HepG2 (cell line): ENCODE results near the gene CLDN19. TPM values are rescaled to one million over a fixed set of nuclear protein-coding genes. Genes with fewer than 3 reads are reported as not detected.
A peak's percentile ranks its signal among the peaks of the same experiment; 100 is the strongest.

Source experiments
- ATAC-seq: fragments of 200-7000 bp; cut with Tn5 transposase; 3 replicates; pipeline ENCODE4 v1.9.1; 2020; ENCODE audit warnings: mild to moderate bottlenecking, moderate library complexity
- BruUV-seq: library from RNA; stranded (reverse); fragments of 400-500 nt; replicated peaks from 2 replicates; lab custom pipeline; 2021; lab: Mats Ljungman, UMichigan
- CTCF ChIA-PET: fragments of 300-600 bp; formaldehyde crosslinking; extraction: SDS; loops from one replicate; lab custom pipeline; 2021; ENCODE audit warnings: low total read pairs, inconsistent platforms, low intra/inter-chr PET ratio; lab: Yijun Ruan, JAX
- POLR2A ChIA-PET: fragments of 350-600 bp; sonication (Branson Sonifier 250); formaldehyde crosslinking; loops from one replicate; lab custom pipeline; 2020; ENCODE audit warnings: antibody characterized with exemption, inconsistent platforms; lab: Yijun Ruan, JAX
- DNase-seq: peaks from one replicate; pipeline ENCODE4 v3.0.0-alpha.2; 2015; ENCODE audit warnings: low spot score
- FAIRE-seq: peaks from 3 replicates; lab custom pipeline; 2011; peaks lifted over from hg19 to GRCh38; lab: Jason Lieb, UNC
- H2AFZ ChIP-seq: one replicate; pipeline ENCODE4 v1.6.1; 2011; ENCODE audit warnings: low read length, inconsistent platforms
- H3K27ac ChIP-seq: fragments of 300-600 bp; 3 replicates; pipeline ENCODE4 v1.8.0; 2011; ENCODE audit warnings: mixed run types, mild to moderate bottlenecking, mixed read lengths, low read length, inconsistent platforms; ENCODE audit not compliant: insufficient read depth; ENCODE audit errors: extremely low read length
- H3K27me3 ChIP-seq, 2 experiments: fragments of 200-600 bp in 1 of 2; 2 replicates in 1 of 2; 3 replicates in 1 of 2; pipeline versions ENCODE4 v1.6.0 to v1.8.0; 2011; ENCODE audit warnings: low read length in 2 of 2, mild to moderate bottlenecking in 2 of 2, moderate library complexity in 2 of 2, inconsistent platforms in 1 of 2; ENCODE audit not compliant: insufficient read depth in 2 of 2, control insufficient read depth in 1 of 2
- H3K36me3 ChIP-seq, 2 experiments: fragments of 200-600 bp in 1 of 2; replicated peaks in 1 of 2; 2 replicates in 1 of 2; 3 replicates in 1 of 2; pipeline versions ENCODE4 v1.5.1 to v1.8.0; 2011; ENCODE audit warnings: low read length in 2 of 2, inconsistent platforms in 1 of 2; ENCODE audit not compliant: insufficient read depth in 2 of 2, control insufficient read depth in 1 of 2
- H3K4me1 ChIP-seq: 2 replicates; pipeline ENCODE4 v1.5.1; 2012; ENCODE audit warnings: low read length, inconsistent platforms; ENCODE audit not compliant: insufficient read depth
- H3K4me2 ChIP-seq: 2 replicates; pipeline ENCODE4 v1.6.0; 2011; ENCODE audit warnings: low read depth, low read length, inconsistent platforms
- H3K4me3 ChIP-seq, 3 experiments: fragments of 200-600 bp in 1 of 3; sonication (generic), shearing (Covaris generic) in 1 of 3; replicated peaks in 1 of 3; 2 replicates each; pipeline ENCODE4 v1.5.1; 2011 to 2016; ENCODE audit warnings: low read length in 3 of 3, inconsistent platforms in 2 of 3, low read depth in 2 of 3, mild to moderate bottlenecking in 2 of 3, control low read depth in 1 of 3, mixed read lengths in 1 of 3; ENCODE audit not compliant: insufficient read depth in 1 of 3
- H3K79me2 ChIP-seq: one replicate; pipeline ENCODE4 v1.6.1; 2011; ENCODE audit warnings: low read length, inconsistent platforms; ENCODE audit not compliant: insufficient read depth
- H3K9ac ChIP-seq: 2 replicates; pipeline ENCODE4 v1.6.0; 2011; ENCODE audit warnings: mild to moderate bottlenecking, low read depth, low read length, inconsistent platforms; ENCODE audit not compliant: insufficient read depth
- H3K9me3 ChIP-seq: 2 replicates; pipeline ENCODE4 v1.5.1; 2012; ENCODE audit warnings: mild to moderate bottlenecking, low read length
- H4K20me1 ChIP-seq: 2 replicates; pipeline ENCODE4 v1.6.0; 2011; ENCODE audit warnings: inconsistent platforms, mild to moderate bottlenecking, low read length, moderate library complexity; ENCODE audit not compliant: insufficient read depth
- BHLHE40 ChIP-seq: IDR thresholded peaks from 2 replicates; pipeline ENCODE4 v1.6.1; 2011; ENCODE audit warnings: low read length, improper control_type of control experiment
- GMEB2 ChIP-seq: IDR thresholded peaks from 2 replicates; pipeline ENCODE4 v1.6.1; 2016; ENCODE audit warnings: missing biosample characterization, missing genetic modification reagents, low read depth
- HBP1 ChIP-seq: IDR thresholded peaks from 2 replicates; pipeline ENCODE4 v1.6.1; 2016; ENCODE audit warnings: low read depth, control low read depth
- MED1 ChIP-seq: sonication (generic); formaldehyde crosslinking; IDR thresholded peaks from 2 replicates; pipeline ENCODE4 v1.4.0; 2020; ENCODE audit warnings: missing genetic modification reagents
- SAP130 ChIP-seq: IDR thresholded peaks from 2 replicates; pipeline ENCODE4 v1.6.1; 2016; ENCODE audit warnings: low read depth
- SNAPC4 ChIP-seq: sonication (generic); formaldehyde crosslinking; IDR thresholded peaks from 2 replicates; pipeline ENCODE4 v1.4.0; 2020; ENCODE audit warnings: mild to moderate bottlenecking, missing genetic modification reagents
- TAF1 ChIP-seq: sonication (generic); formaldehyde crosslinking; IDR thresholded peaks from 2 replicates; pipeline ENCODE4 v1.4.0; 2020; ENCODE audit warnings: missing genetic modification reagents
- ZBTB44 ChIP-seq: sonication (generic); formaldehyde crosslinking; IDR thresholded peaks from 2 replicates; pipeline ENCODE4 v1.4.0; 2020; ENCODE audit warnings: missing genetic modification reagents
- ZHX1 ChIP-seq: sonication (generic); formaldehyde crosslinking; IDR thresholded peaks from 2 replicates; pipeline ENCODE4 v1.8.1; 2022; ENCODE audit warnings: low read depth, mild to moderate bottlenecking, missing genetic modification reagents
- ZMAT3 ChIP-seq: sonication (generic); formaldehyde crosslinking; conservative IDR thresholded peaks from 2 replicates; pipeline ENCODE4 v1.7.0; 2021; ENCODE audit warnings: missing genetic modification reagents
- ZNF138 ChIP-seq: sonication (generic); formaldehyde crosslinking; IDR thresholded peaks from 2 replicates; pipeline ENCODE4 v1.5.0; 2020; ENCODE audit warnings: mild to moderate bottlenecking, low read depth, missing genetic modification reagents
- ZNF816 ChIP-seq: sonication (generic); formaldehyde crosslinking; IDR thresholded peaks from 2 replicates; pipeline ENCODE4 v1.8.0; 2022; ENCODE audit warnings: missing genetic modification reagents, mild to moderate bottlenecking, borderline replicate concordance
- ZNF878 ChIP-seq: sonication (generic); formaldehyde crosslinking; IDR thresholded peaks from 2 replicates; pipeline ENCODE4 v1.8.1; 2023; ENCODE audit warnings: mild to moderate bottlenecking, missing genetic modification reagents, moderate library complexity
- WGBS: methylation state at CpG from one replicate; pipeline ENCODE4 v1.1.6; 2017; ENCODE audit warnings: low lambda C conversion rate; 5-methylcytosine and 5-hydroxymethylcytosine counted together
- in situ Hi-C: cut with HindIII; loops from 2 replicates; pipeline ENCODE4 v1.10.0; 2017; ENCODE audit warnings: low pct_unique_long_range_greater_than_20kb; ENCODE audit not compliant: extremely low pct_ligation_motif_present
- intact Hi-C: fragments of 100-400 bp; cut with micrococcal nuclease; formaldehyde crosslinking; loops from one replicate; pipeline ENCODE4 v1.10.0; 2022; ENCODE audit not compliant: unreplicated experiment
- polyA plus RNA-seq, 8 experiments: library from polyadenylated mRNA; depleted of rRNA in 3 of 8; stranded (reverse) in 7 of 8; unstranded in 1 of 8; fragments of >200 nt; fragmentation: Illumina TruSeq in 4 of 8; extraction: Trizol in 4 of 8; gene quantifications; 2 replicates each; pipeline versions ENCODE4 v1.2.1 to v1.2.3, GENCODE V29; 2011 to 2016; ENCODE audit warnings: low read depth in 4 of 8, missing spikeins in 1 of 8, mixed read lengths in 1 of 8; ENCODE audit not compliant: insufficient read depth in 1 of 8
- total RNA-seq, 5 experiments: library from RNA; depleted of rRNA; stranded (reverse); fragments of >200 nt; fragmentation: Illumina TruSeq; extraction: Trizol; gene quantifications; 2 replicates each; pipeline ENCODE4 v1.2.3, GENCODE V29; 2016; ENCODE audit warnings: low read depth in 1 of 5

Gene CLDN19
- total and polyA plus RNA-seq, 2 of the 13 experiments (the other 11 are each of a cell fraction or from before 2014, with no cell fraction given), result 5.0 to 7.6 TPM

GRCh38 chr1:42744148-42744413, 4.0 kb upstream of the CLDN19 start:
- in situ Hi-C loops, result loop anchor here (10.0 to 25.0 kb wide), 2 partner anchors 407 to 599 kb away; partner anchors contain the start of gene FOXJ3
- FAIRE-seq (no peak), DNase-seq (no peak), ATAC-seq (no peak)
- Histone ChIP-seq H3K27ac (no peak overlapping the region), H3K36me3 (peaks cover 9 to 29% of the 10 kb centered on the region in 2 experiments; a peak in 3 of 5 replicates), H2AFZ (no peak overlapping the region), H3K79me2 (no peaks in the 10 kb centered on the region), H3K9ac (no peak overlapping the region), H3K27me3 (no peaks in the 10 kb centered on the region), H3K9me3 (no peaks in the 10 kb centered on the region), H3K4me2 (no peak overlapping the region), H4K20me1 (no peaks in the 10 kb centered on the region), H3K4me3 (no peak overlapping the region), H3K4me1 (peaks cover 44% of the 10 kb centered on the region)
- no TSS peak for BruUV-seq
- intact Hi-C loops, result loop anchor here (5.0 to 10.0 kb wide), 2 partner anchors 167 to 409 kb away; partner anchors contain the start of gene FOXJ3
- CTCF ChIA-PET, result no interaction called here
- POLR2A ChIA-PET, result no interaction called here
- WGBS, result 73% methylated on average over 9 of the region's 9 CpGs
- TF ChIP-seq ZMAT3 (CRISPR knock-in tag) (no peak), HBP1 (no peak), GMEB2 (CRISPR knock-in tag) (no peak), ZBTB44 (CRISPR knock-in tag) (no peak), MED1 (CRISPR knock-in tag) (0 out of 2 replicates have a peak, but pooled peaks have one; percentile 16), BHLHE40 (no peak), SAP130 (peak; percentile 22; the same call in 1 of the 2 replicates), ZNF816 (no peak), ZNF878 (CRISPR knock-in tag) (no peak), TAF1 (CRISPR knock-in tag) (no peak), ZNF138 (CRISPR knock-in tag) (no peak), SNAPC4 (no peak), ZHX1 (no peak)
